Keratinocyte (primary cell): ENCODE measurements around the gene OPTN. TPM values are rescaled to one million over a fixed set of nuclear protein-coding genes. Genes with fewer than 3 reads are reported as not detected.
"Not testable (repeated sequence)": the region's sequence is repeated elsewhere in the genome, so short reads cannot be mapped to it uniquely, and the experiment has no call there.

Experiments
- DNase-seq: peaks from one replicate; pipeline ENCODE4 v3.0.0-alpha.2; 2011; ENCODE audit warnings: low read depth, missing footprints, low spot score
- FAIRE-seq: peaks from 2 replicates; lab custom pipeline; 2011; peaks lifted over from hg19 to GRCh38; lab: Jason Lieb, UNC
- H2AFZ ChIP-seq: 2 replicates; pipeline ENCODE4 v1.6.0; 2012; ENCODE audit warnings: low read length, control low read depth, inconsistent platforms; ENCODE audit not compliant: control insufficient read depth
- H3K27ac ChIP-seq: 2 replicates; pipeline ENCODE4 v1.5.1; 2011; ENCODE audit warnings: low read length; ENCODE audit not compliant: control insufficient read depth, insufficient read depth
- H3K27me3 ChIP-seq: 3 replicates; pipeline ENCODE4 v1.6.0; 2011; ENCODE audit warnings: low read length; ENCODE audit not compliant: control insufficient read depth, insufficient read depth; ENCODE audit errors: extremely low read depth
- H3K36me3 ChIP-seq, 2 experiments: 2 replicates in 1 of 2; 3 replicates in 1 of 2; pipeline ENCODE4 v1.5.1; 2011; ENCODE audit warnings: low read length in 2 of 2, mild to moderate bottlenecking in 1 of 2; ENCODE audit not compliant: control insufficient read depth in 2 of 2, insufficient read depth in 2 of 2; ENCODE audit errors: extremely low read depth in 1 of 2
- H3K4me1 ChIP-seq: 3 replicates; pipeline ENCODE4 v1.5.1; 2011; ENCODE audit warnings: low read length; ENCODE audit not compliant: control insufficient read depth, insufficient read depth; ENCODE audit errors: extremely low read depth
- H3K4me2 ChIP-seq: 3 replicates; pipeline ENCODE4 v1.6.0; 2011; ENCODE audit warnings: low read depth, low read length; ENCODE audit not compliant: control insufficient read depth, insufficient read depth; ENCODE audit errors: extremely low read depth
- H3K4me3 ChIP-seq, 3 experiments: fragments of 200-600 bp in 1 of 3; sonication (generic) in 1 of 3; 2 replicates in 2 of 3; 3 replicates in 1 of 3; pipeline ENCODE4 v1.5.1; 2011 to 2016; ENCODE audit warnings: low read length in 3 of 3, mild to moderate bottlenecking in 3 of 3, control low read depth in 2 of 3, inconsistent platforms in 1 of 3, low read depth in 1 of 3, mixed read lengths in 1 of 3, mixed run types in 1 of 3, moderate library complexity in 1 of 3; ENCODE audit not compliant: control insufficient read depth in 2 of 3, insufficient read depth in 2 of 3; ENCODE audit errors: extremely low read depth in 1 of 3
- H3K79me2 ChIP-seq: 2 replicates; pipeline ENCODE4 v1.6.0; 2012; ENCODE audit warnings: low read length; ENCODE audit not compliant: control insufficient read depth, insufficient read depth
- H3K9ac ChIP-seq: 3 replicates; pipeline ENCODE4 v1.6.0; 2011; ENCODE audit warnings: low read length; ENCODE audit not compliant: control insufficient read depth, insufficient read depth; ENCODE audit errors: extremely low read depth
- H3K9me1 ChIP-seq: 3 replicates; pipeline ENCODE4 v1.6.0; 2011; ENCODE audit warnings: low read length; ENCODE audit not compliant: control insufficient read depth, insufficient read depth; ENCODE audit errors: extremely low read depth
- H3K9me3 ChIP-seq: 2 replicates; pipeline ENCODE4 v1.5.1; 2012; ENCODE audit warnings: low read depth, low read length; ENCODE audit not compliant: control insufficient read depth
- H4K20me1 ChIP-seq: 3 replicates; pipeline ENCODE4 v1.6.0; 2011; ENCODE audit warnings: low read length; ENCODE audit not compliant: control insufficient read depth, insufficient read depth; ENCODE audit errors: extremely low read depth
- EZH2 ChIP-seq: IDR thresholded peaks from one replicate; pipeline ENCODE4 v1.6.1; 2012; ENCODE audit warnings: inconsistent platforms, mild to moderate bottlenecking, low read length, moderate library complexity
- dilution Hi-C: fragments of 300-500 bp; cut with MboI; formaldehyde crosslinking; loops from one replicate; pipeline ENCODE4 v1.7.0; 2020; ENCODE audit warnings: low sequenced_read_pairs; ENCODE audit not compliant: extremely low pct_ligation_motif_present
- polyA plus RNA-seq, 5 experiments: library from polyadenylated mRNA; depleted of rRNA in 3 of 5; stranded (reverse) in 3 of 5; stranded (forward) in 1 of 5; unstranded in 1 of 5; fragments of >200 nt; gene quantifications; 1 replicate in 1 of 5; 2 replicates in 3 of 5; 3 replicates in 1 of 5; pipeline versions ENCODE4 v1.2.1 to v1.2.3, GENCODE V29; 2011 to 2012; ENCODE audit warnings: missing spikeins in 2 of 5, low read depth in 1 of 5, low replicate concordance in 1 of 5
- TF ChIP-seq, protein P1 (sequence below), 3 experiments: IDR thresholded peaks in 1 of 3; conservative IDR thresholded peaks in 1 of 3; optimal IDR thresholded peaks in 1 of 3; 2 replicates in 2 of 3; 3 replicates in 1 of 3; pipeline versions ENCODE3 to v1.5.1; 2011; ENCODE audit warnings: low read length in 3 of 3, mild to moderate bottlenecking in 3 of 3, moderate library complexity in 2 of 3, control low read depth in 1 of 3, inconsistent platforms in 1 of 3; ENCODE audit not compliant: insufficient read depth in 2 of 3; ENCODE audit errors: extremely low read depth in 1 of 3

Gene OPTN
- polyA plus RNA-seq, 1 donor (not counting 4 experiments of a cell fraction or from before 2014, with no cell fraction given): 71.9 TPM

DNA sequence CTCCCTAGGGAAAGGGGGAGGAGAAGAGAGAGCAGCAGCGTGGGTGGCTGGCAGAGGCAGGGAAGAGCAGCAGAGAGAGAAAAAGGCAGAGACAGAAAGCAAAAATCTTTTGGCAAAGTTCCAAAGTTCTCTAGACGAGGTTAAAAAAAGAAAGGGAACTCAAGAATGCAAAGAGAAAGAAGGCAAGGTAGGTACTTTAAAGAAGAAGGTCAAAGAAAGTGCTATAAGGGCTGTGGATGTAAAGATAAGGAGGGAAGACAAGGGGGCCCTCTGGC lies 20.2 kb upstream of the OPTN start:
- H3K4me1 ChIP-seq: peaks cover 7% of the 10 kb centered on the region
- H3K36me3 ChIP-seq: no peaks in the 10 kb centered on the region
- H2AFZ ChIP-seq: no peak overlapping the region
- H3K9me1 ChIP-seq: no peaks in the 10 kb centered on the region
- dilution Hi-C loops: loop anchor here (10.0 kb wide), 1 partner anchor 95 kb away; no protein-coding TSS in a partner anchor
- H3K27ac ChIP-seq: no peak overlapping the region
- no peak for FAIRE-seq
- H4K20me1 ChIP-seq: no peaks in the 10 kb centered on the region
- peaks cover 7% of the 10 kb centered on the region for H3K9me3 ChIP-seq
- TF ChIP-seq, protein P1, sequence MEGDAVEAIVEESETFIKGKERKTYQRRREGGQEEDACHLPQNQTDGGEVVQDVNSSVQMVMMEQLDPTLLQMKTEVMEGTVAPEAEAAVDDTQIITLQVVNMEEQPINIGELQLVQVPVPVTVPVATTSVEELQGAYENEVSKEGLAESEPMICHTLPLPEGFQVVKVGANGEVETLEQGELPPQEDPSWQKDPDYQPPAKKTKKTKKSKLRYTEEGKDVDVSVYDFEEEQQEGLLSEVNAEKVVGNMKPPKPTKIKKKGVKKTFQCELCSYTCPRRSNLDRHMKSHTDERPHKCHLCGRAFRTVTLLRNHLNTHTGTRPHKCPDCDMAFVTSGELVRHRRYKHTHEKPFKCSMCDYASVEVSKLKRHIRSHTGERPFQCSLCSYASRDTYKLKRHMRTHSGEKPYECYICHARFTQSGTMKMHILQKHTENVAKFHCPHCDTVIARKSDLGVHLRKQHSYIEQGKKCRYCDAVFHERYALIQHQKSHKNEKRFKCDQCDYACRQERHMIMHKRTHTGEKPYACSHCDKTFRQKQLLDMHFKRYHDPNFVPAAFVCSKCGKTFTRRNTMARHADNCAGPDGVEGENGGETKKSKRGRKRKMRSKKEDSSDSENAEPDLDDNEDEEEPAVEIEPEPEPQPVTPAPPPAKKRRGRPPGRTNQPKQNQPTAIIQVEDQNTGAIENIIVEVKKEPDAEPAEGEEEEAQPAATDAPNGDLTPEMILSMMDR (optimal IDR thresholded peaks at IDR 0.05 in 1 of 3, IDR thresholded peaks at IDR 0.05 in 1 of 3, conservative IDR thresholded peaks at IDR 0.05 in 1 of 3; ENCODE audit: extremely low read depth in 1 of 3, insufficient read depth in 2 of 3, low read length in 3 of 3): no peak
- TF ChIP-seq EZH2: no peak
- H3K9ac ChIP-seq: no peak overlapping the region
- H3K4me3 ChIP-seq: no peak overlapping the region
- DNase-seq: no peak
- H3K27me3 ChIP-seq: no peaks in the 10 kb centered on the region
- no peaks in the 10 kb centered on the region for H3K79me2 ChIP-seq
- no peak overlapping the region for H3K4me2 ChIP-seq

DNA sequence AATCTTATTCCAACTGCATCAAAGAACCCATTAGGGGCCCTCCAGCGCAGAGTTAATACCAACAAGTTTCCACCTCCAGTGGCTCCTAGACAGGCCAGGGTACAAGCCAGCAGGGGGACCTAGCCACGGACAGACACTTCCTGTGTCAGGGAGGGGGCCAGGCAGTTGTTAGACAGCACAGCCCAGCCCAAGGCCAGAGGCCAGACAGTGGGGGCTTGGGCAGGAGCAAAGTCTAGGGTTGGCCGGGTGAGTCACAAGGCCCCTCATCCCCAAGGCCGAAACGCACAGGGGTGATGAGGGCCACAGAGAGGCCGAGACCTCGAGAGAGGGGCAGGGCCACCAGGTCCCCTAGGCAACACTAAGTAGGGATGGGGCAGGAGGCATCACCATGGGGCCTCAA lies 19.3 kb upstream of the OPTN start:
- no peak overlapping the region for H3K9ac ChIP-seq
- H3K27me3 ChIP-seq: no peaks in the 10 kb centered on the region
- FAIRE-seq: no peak
- no peak for DNase-seq
- no peak overlapping the region for H3K27ac ChIP-seq
- H3K36me3 ChIP-seq: no peaks in the 10 kb centered on the region
- H3K79me2 ChIP-seq: no peaks in the 10 kb centered on the region
- H3K4me1 ChIP-seq: peaks cover 7% of the 10 kb centered on the region
- no peaks in the 10 kb centered on the region for H3K9me1 ChIP-seq
- H3K4me2 ChIP-seq: no peak overlapping the region
- no peaks in the 10 kb centered on the region for H4K20me1 ChIP-seq
- dilution Hi-C loops: no loop called here
- no peak overlapping the region for H2AFZ ChIP-seq
- H3K4me3 ChIP-seq: no peak overlapping the region
- TF ChIP-seq EZH2: no peak
- TF ChIP-seq, protein P1 (optimal IDR thresholded peaks at IDR 0.05 in 1 of 3, IDR thresholded peaks at IDR 0.05 in 1 of 3, conservative IDR thresholded peaks at IDR 0.05 in 1 of 3; ENCODE audit: extremely low read depth in 1 of 3, insufficient read depth in 2 of 3, low read length in 3 of 3): no peak
- peaks cover 11% of the 10 kb centered on the region for H3K9me3 ChIP-seq

DNA sequence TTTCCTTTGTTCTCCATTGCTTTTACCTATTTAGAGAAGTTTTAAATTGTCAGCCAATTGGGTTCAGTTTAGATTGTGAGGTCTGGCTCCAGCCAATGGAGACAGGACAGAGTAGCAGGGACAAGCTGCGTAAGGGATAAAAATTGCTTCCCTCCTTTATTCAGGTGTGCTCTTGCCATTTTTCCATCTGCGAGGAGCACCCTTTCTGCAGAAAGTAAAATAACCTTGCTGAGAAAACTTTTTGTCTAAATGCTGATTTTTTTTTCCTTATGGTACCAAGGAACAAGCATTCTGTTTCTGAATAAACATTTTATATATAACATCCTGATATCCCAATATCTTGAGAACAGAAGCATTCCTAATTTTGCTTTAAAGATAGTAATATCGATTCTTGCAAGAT lies 16.3 kb upstream of the OPTN start:
- H3K79me2 ChIP-seq, H3K27ac ChIP-seq, H4K20me1 ChIP-seq, DNase-seq, FAIRE-seq, H3K9ac ChIP-seq, H3K36me3 ChIP-seq, H3K4me2 ChIP-seq, H3K27me3 ChIP-seq, H2AFZ ChIP-seq, H3K9me1 ChIP-seq, dilution Hi-C loops, H3K4me3 ChIP-seq: not testable (repeated sequence)
- peaks cover 13% of the 10 kb centered on the region for H3K4me1 ChIP-seq
- H3K9me3 ChIP-seq: peaks cover 11% of the 10 kb centered on the region
